Upper lobe of left lung (tissue), 6 donors: ENCODE results near the gene HNRNPH2. TPM values are rescaled to one million over a fixed set of nuclear protein-coding genes. Genes with fewer than 3 reads are reported as not detected.

ENCODE experiments used
- ATAC-seq, 2 donors: fragments of 200-7000 bp; cut with Tn5 transposase; one replicate each; pipeline ENCODE4 v1.9.1; 2022; ENCODE audit warnings: mild to moderate bottlenecking in 2 of 2, moderate library complexity in 2 of 2; ENCODE audit not compliant: low FRiP score in 2 of 2
- DNase-seq, 2 donors: peaks; one replicate each; pipeline ENCODE4 v3.0.0-alpha.2; 2019 to 2020
- H3K27ac ChIP-seq, 4 donors: fragments of 200-600 bp; sonication (generic); one replicate each; pipeline ENCODE4 v1.5.1; 2016 to 2019
- H3K27me3 ChIP-seq, 4 donors: fragments of 200-600 bp; sonication (generic); one replicate each; pipeline ENCODE4 v1.5.1; 2017 to 2019
- H3K36me3 ChIP-seq, 4 donors: fragments of 200-600 bp; sonication (generic); one replicate each; pipeline ENCODE4 v1.5.1; 2016 to 2019
- H3K4me1 ChIP-seq, 4 donors: fragments of 200-600 bp; sonication (generic); one replicate each; pipeline ENCODE4 v1.5.1; 2018 to 2019
- H3K4me3 ChIP-seq, 4 donors: fragments of 200-600 bp; sonication (generic); one replicate each; pipeline ENCODE4 v1.5.1; 2017 to 2019; ENCODE audit warnings: mild to moderate bottlenecking in 2 of 4, moderate library complexity in 1 of 4
- H3K9me3 ChIP-seq, 4 donors: fragments of 200-600 bp; sonication (generic); one replicate each; pipeline ENCODE4 v1.5.1; 2018 to 2019
- EP300 ChIP-seq, 4 donors: sonication (generic); formaldehyde crosslinking; IDR thresholded peaks; one replicate each; pipeline ENCODE4 v1.5.1; 2017; ENCODE audit warnings: antibody characterized with exemption in 4 of 4, control low read depth in 2 of 4
- POLR2A ChIP-seq, 4 donors: fragments of 450-650 bp; IDR thresholded peaks; one replicate each; pipeline ENCODE4 v1.5.1; 2016 to 2017; ENCODE audit warnings: antibody characterized with exemption in 4 of 4, mild to moderate bottlenecking in 2 of 4
- POLR2AphosphoS5 ChIP-seq, 2 donors: sonication (generic); formaldehyde crosslinking; IDR thresholded peaks; one replicate each; pipeline ENCODE4 v1.5.1; 2017; ENCODE audit warnings: antibody characterized with exemption in 2 of 2
- WGBS, 2 donors: methylation state at CpG; one replicate each; pipeline ENCODE4 v1.1.5; 2017 to 2018; 5-methylcytosine and 5-hydroxymethylcytosine counted together
- total RNA-seq, 6 donors: library from RNA; depleted of rRNA in 4 of 6; stranded (reverse); fragments of >200 nt in 4 of 6; gene quantifications; one replicate each; pipeline versions ENCODE4 v1.1.0 to v1.2.1, GENCODE V29; 2016 to 2021
- TF ChIP-seq, protein P1 (sequence below), 6 experiments: fragments of 450-650 bp in 4 of 6; fragments of 200-600 bp in 2 of 6; sonication (generic) in 2 of 6; IDR thresholded peaks; one replicate each; pipeline ENCODE4 v1.5.1; 2016 to 2019; ENCODE audit warnings: antibody characterized with exemption in 6 of 6
- donor health status: DM: no; HTN: no; CAD: no; lungs with moderate emphysema.
- donor health status: DM: no; HTN: yes; CAD: no; lungs with severe emphysema.

HNRNPH2 gene
- total RNA-seq, 6 donors from 2014 or later: 30.4 to 66.6 (median 59.4) TPM

DNA sequence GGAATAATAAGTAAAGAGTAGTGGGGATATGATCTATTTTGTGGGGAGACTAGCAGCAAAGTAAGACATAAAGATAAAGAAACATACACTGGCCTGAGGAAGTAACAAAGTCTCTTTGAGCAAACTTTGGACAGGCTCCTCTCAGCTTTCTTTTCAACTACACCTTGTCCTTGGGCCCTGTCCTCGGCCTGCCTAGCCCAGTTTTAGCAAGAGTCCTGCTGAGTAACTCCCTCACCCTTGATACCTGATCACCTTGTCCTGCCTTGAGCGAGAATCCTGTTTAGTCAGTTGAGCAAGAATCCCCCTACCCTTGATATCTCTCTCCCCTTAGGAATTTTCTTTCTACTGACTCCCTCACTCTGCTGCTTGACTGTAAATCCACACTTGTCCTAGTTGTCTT is 11.5 kb downstream of the HNRNPH2 start:
- Histone ChIP-seq H3K27me3 (no peaks in the 10 kb centered on the region), H3K9me3 (no peaks in the 10 kb centered on the region), H3K4me3 (no peak overlapping the region), H3K27ac (peak overlapping the region in 2 of 4 donors; percentile 91 to 96), H3K36me3 (peaks cover 0 to 4% (median 0%) of the 10 kb centered on the region in 4 donors), H3K4me1 (peaks cover 0 to 5% (median 2%) of the 10 kb centered on the region in 4 donors)
- no peak for ATAC-seq
- TF ChIP-seq POLR2AphosphoS5 (IDR thresholded peaks at IDR 0.05) (no peak), EP300 (IDR thresholded peaks at IDR 0.05) (no peak), POLR2A (IDR thresholded peaks at IDR 0.05) (no peak)
- TF ChIP-seq, protein P1, sequence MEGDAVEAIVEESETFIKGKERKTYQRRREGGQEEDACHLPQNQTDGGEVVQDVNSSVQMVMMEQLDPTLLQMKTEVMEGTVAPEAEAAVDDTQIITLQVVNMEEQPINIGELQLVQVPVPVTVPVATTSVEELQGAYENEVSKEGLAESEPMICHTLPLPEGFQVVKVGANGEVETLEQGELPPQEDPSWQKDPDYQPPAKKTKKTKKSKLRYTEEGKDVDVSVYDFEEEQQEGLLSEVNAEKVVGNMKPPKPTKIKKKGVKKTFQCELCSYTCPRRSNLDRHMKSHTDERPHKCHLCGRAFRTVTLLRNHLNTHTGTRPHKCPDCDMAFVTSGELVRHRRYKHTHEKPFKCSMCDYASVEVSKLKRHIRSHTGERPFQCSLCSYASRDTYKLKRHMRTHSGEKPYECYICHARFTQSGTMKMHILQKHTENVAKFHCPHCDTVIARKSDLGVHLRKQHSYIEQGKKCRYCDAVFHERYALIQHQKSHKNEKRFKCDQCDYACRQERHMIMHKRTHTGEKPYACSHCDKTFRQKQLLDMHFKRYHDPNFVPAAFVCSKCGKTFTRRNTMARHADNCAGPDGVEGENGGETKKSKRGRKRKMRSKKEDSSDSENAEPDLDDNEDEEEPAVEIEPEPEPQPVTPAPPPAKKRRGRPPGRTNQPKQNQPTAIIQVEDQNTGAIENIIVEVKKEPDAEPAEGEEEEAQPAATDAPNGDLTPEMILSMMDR (IDR thresholded peaks at IDR 0.05): no peak
- DNase-seq: no peak
- 60 to 73% methylated on average over 2 of the region's 2 CpGs for WGBS, 2 donors

DNA sequence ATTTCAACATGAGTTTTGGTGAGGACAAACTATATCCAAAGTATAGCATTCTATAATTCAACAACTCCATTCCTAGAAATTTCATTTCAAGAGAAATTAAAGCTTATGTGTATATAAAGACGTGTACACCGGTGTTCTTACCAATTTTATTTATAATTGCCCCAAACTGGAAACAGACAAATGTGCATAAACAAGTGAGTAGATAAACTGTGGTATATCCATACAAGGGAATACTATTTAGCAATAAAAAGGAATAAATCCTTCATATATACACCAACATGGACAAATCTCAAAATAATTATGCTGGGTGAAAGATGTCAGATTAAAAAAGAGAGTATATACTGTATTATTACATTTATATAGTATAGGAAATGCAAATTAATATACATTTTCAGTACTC is 19.9 kb downstream of the HNRNPH2 start:
- Histone ChIP-seq H3K27me3 (no peaks in the 10 kb centered on the region), H3K4me1 (no peaks in the 10 kb centered on the region), H3K36me3 (peaks cover 0 to 14% (median 0%) of the 10 kb centered on the region in 4 donors), H3K4me3 (no peak overlapping the region), H3K27ac (no peak overlapping the region), H3K9me3 (no peaks in the 10 kb centered on the region)
- 95 to 98% methylated on average over 2 of the region's 2 CpGs for WGBS, 2 donors
- DNase-seq (no peak), ATAC-seq (no peak)
- TF ChIP-seq POLR2A (IDR thresholded peaks at IDR 0.05): no peak
- TF ChIP-seq EP300 (IDR thresholded peaks at IDR 0.05): no peak
- no peak for TF ChIP-seq POLR2AphosphoS5 (IDR thresholded peaks at IDR 0.05)
- TF ChIP-seq, protein P1 (IDR thresholded peaks at IDR 0.05): no peak

DNA sequence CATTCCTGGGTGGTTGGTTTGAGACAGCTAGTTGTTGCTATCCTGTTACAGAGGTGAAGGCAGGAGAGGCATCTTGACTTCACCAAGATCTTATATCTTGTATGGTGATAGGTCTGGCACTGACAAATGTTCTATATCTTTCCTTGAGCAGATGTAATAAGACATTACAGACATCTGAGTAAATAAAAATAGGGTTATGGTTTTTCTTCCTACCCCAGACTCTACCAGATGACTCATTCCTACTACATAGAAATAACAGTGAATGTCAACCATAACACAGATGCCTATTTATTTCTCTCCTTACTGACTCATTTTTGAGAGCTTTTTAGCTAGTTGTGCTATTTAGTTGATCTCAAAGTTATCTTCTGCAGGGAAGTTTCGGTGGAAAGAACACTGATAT is 21.9 kb downstream of the HNRNPH2 start:
- no peak for DNase-seq
- ATAC-seq: no peak
- Histone ChIP-seq H3K9me3 (no peaks in the 10 kb centered on the region), H3K27me3 (no peaks in the 10 kb centered on the region), H3K4me1 (no peaks in the 10 kb centered on the region), H3K4me3 (no peak overlapping the region), H3K36me3 (peaks cover 0 to 10% (median 0%) of the 10 kb centered on the region in 4 donors), H3K27ac (no peak overlapping the region)
- TF ChIP-seq EP300 (IDR thresholded peaks at IDR 0.05) (no peak), POLR2AphosphoS5 (IDR thresholded peaks at IDR 0.05) (no peak), POLR2A (IDR thresholded peaks at IDR 0.05) (no peak)
- TF ChIP-seq, protein P1 (IDR thresholded peaks at IDR 0.05): no peak
- 83 to 86% methylated on average over 1 of the region's 1 CpG for WGBS, 2 donors

DNA sequence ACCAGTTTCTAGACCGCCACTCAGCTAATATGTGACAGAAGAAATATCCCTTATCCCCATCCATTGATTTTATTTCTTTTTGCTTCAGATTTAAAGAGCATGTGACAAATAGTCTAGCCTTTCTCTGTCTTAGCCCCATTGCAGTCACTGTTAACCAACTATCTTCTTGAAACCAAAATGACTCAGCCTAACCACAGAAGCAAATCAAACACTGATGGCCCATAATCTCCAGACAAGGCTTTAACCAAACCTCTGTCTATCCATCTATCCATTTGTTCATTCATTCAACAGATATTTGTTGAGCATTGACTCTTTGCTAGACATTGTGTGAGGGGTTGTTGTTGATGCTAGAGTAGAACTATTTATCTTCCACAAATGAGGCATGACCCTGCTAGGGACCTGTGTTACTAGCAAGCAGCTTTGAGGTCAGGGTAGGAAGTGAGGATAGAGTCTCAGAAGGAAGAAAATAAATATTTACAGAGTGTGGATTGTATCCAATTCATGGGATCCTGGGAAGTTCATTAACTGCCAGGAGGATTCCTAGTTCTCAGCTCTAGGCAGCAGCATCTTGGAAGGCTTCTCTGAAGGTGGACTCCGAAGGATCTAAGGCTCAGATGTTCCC is 22.5 kb downstream of the HNRNPH2 start:
- WGBS, 2 donors: 83 to 85% methylated on average over 2 of the region's 2 CpGs
- no peak for ATAC-seq
- Histone ChIP-seq H3K9me3 (no peaks in the 10 kb centered on the region), H3K4me3 (no peak overlapping the region), H3K36me3 (peaks cover 0 to 10% (median 0%) of the 10 kb centered on the region in 4 donors), H3K27me3 (no peaks in the 10 kb centered on the region), H3K4me1 (no peaks in the 10 kb centered on the region), H3K27ac (no peak overlapping the region)
- TF ChIP-seq, protein P1 (IDR thresholded peaks at IDR 0.05): no peak
- TF ChIP-seq POLR2AphosphoS5 (IDR thresholded peaks at IDR 0.05) (no peak), EP300 (IDR thresholded peaks at IDR 0.05) (no peak), POLR2A (IDR thresholded peaks at IDR 0.05) (no peak)
- no peak for DNase-seq

DNA sequence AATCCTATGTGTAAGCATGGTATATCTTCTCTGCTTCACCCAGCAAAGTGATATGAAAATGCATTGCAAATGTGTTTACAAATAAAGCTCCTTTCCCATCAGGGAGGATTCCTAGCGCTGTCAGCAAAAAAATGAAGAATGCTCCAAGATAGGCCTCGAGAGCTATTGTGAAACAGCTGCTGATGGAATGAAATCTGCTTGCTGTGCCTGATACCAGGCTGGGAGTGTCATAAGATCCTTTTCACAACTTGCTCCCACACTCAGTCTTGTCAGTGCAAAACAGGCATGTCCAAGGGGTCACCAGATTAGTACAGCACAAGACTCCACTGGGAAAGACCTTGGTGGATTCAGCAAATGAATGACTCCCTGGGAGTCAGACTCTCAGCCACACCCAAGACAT is 34.1 kb downstream of the HNRNPH2 start:
- Histone ChIP-seq H3K36me3 (peaks cover 0 to 26% (median 2%) of the 10 kb centered on the region in 4 donors), H3K4me1 (no peaks in the 10 kb centered on the region), H3K4me3 (no peak overlapping the region), H3K27me3 (no peaks in the 10 kb centered on the region), H3K9me3 (no peaks in the 10 kb centered on the region), H3K27ac (no peak overlapping the region)
- DNase-seq: no peak
- WGBS, 2 donors: 80 to 100% methylated on average over 2 of the region's 2 CpGs
- no peak for ATAC-seq
- no peak for TF ChIP-seq POLR2AphosphoS5 (IDR thresholded peaks at IDR 0.05)
- no peak for TF ChIP-seq EP300 (IDR thresholded peaks at IDR 0.05)
